Measurements from ENCODE around the gene REEP1.

DNA sequence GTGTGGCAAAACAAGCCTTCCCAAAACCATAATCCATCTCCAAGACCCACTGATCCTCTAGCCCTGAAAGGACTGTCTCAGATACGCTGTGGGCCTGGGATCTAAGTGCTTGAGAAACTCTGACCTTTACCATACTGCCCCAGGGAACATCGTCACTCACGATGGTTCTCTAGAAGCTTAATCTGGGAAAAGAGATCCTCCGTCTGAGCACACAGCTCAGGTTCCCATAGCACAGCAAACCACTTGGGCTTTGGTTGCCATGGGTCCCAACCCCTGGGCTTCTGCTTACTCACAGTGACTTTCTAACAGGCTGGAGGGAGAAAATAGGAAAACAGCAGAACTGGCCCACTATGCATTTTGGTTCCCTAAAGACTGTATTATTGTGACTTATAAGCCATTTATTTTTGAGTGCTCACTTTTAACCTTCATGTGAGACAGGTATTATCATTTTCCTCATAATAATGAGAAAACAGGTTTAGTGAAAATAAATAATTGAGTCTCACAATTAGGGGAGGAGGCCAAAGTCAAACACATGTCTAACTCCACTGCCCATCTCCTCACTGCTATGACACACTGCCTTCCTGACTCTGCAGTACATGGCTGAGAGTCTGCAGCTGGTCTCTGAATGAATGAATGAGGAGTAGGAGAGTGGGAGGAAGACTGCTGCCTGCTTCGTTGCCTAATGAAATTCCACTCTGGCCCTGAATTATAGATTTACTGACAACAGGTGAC, 46.7 kb downstream of the REEP1 start:
- TF ChIP-seq CTCF (IDR thresholded peaks at IDR 0.05) (no peak), POLR2A (IDR thresholded peaks at IDR 0.05) (no peak), POLR2AphosphoS5 (IDR thresholded peaks at IDR 0.05) (no peak), EP300 (IDR thresholded peaks at IDR 0.05) (no peak)
